ENCODE results near the gene ERC2.

The ERC2 gene

DNA sequence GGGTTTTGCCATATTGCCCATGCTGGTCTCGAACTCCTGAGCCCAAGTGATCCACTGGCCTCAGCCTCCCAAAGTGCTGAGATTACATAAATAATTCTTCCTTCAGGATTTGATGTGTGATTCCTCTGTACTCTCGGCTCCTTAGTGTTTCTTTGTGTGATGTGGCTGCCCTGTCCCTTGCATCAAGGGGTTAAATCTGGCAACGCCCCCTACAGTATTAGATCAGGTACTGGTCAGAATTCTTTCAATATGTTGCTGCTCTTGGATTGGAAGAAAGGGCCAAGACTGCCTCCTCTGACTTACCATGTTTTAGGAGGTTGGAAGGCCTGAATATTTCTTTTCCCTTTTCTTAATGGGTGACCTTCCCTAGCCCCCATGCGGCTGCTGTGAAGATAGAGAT lies 590.6 kb downstream of the ERC2 start:
- no peak overlapping the region for H3K4me3 ChIP-seq (ENCODE audit: low read length)
- H3K36me3 ChIP-seq (ENCODE audit: insufficient read depth, low read length): no peaks in the 10 kb centered on the region
- H3K4me1 ChIP-seq (ENCODE audit: insufficient read depth, low read length): no peaks in the 10 kb centered on the region
- H3K27me3 ChIP-seq (ENCODE audit: insufficient read depth, low read length): no peaks in the 10 kb centered on the region
- no peaks in the 10 kb centered on the region for H3K9me3 ChIP-seq (ENCODE audit: low read length)
- no peak overlapping the region for H2AFZ ChIP-seq (ENCODE audit: low read depth, low read length)

DNA sequence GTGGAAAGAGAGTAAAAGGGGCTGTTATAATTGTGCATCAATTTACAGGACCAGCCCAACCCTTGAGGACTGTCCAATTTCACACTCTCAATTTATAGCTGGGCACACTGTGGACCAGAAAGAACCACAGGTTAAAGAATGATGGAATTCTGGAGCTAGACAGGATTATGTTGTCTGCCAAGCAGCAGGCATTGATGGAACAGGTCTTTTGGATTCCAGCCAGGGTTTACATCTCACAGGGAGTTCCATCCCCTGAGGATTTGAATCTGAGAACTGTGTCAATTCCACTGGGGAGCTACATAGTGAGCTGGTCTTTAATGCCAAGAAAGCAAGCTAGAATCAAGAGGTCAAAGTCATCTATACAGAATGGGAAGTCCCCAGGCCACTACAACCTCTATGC lies 591.7 kb downstream of the ERC2 start:
- Histone ChIP-seq H3K4me3 (ENCODE audit: low read length) (no peak overlapping the region), H3K9me3 (ENCODE audit: low read length) (no peaks in the 10 kb centered on the region), H2AFZ (ENCODE audit: low read depth, low read length) (no peak overlapping the region), H3K4me1 (ENCODE audit: insufficient read depth, low read length) (no peaks in the 10 kb centered on the region), H3K36me3 (ENCODE audit: insufficient read depth, low read length) (no peaks in the 10 kb centered on the region), H3K27me3 (ENCODE audit: insufficient read depth, low read length) (no peaks in the 10 kb centered on the region)

DNA sequence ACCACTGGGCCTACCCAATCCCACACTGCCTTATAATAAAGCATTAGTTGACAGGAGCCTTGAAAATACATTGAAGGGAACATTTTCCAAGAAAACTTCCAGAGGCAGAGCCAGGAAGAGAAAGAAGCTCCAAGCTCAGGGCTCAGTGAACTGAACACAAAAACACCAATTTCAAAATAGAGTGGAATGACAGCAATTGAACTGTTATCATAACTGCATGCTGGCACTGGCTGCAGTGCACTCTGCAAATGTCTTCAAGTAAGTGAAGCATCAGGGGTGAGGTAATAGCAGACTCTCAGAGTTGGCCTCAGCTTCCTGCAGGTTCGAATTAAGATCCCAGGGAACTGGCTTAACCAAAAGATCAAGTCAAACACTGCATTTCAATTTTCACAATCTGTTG lies 593.2 kb downstream of the ERC2 start:
- no peaks in the 10 kb centered on the region for H3K27me3 ChIP-seq (ENCODE audit: insufficient read depth, low read length)
- no peaks in the 10 kb centered on the region for H3K36me3 ChIP-seq (ENCODE audit: insufficient read depth, low read length)
- H3K4me3 ChIP-seq (ENCODE audit: low read length): no peak overlapping the region
- no peaks in the 10 kb centered on the region for H3K9me3 ChIP-seq (ENCODE audit: low read length)
- peaks cover 6% of the 10 kb centered on the region for H3K4me1 ChIP-seq (ENCODE audit: insufficient read depth, low read length)
- no peak overlapping the region for H2AFZ ChIP-seq (ENCODE audit: low read depth, low read length)

DNA sequence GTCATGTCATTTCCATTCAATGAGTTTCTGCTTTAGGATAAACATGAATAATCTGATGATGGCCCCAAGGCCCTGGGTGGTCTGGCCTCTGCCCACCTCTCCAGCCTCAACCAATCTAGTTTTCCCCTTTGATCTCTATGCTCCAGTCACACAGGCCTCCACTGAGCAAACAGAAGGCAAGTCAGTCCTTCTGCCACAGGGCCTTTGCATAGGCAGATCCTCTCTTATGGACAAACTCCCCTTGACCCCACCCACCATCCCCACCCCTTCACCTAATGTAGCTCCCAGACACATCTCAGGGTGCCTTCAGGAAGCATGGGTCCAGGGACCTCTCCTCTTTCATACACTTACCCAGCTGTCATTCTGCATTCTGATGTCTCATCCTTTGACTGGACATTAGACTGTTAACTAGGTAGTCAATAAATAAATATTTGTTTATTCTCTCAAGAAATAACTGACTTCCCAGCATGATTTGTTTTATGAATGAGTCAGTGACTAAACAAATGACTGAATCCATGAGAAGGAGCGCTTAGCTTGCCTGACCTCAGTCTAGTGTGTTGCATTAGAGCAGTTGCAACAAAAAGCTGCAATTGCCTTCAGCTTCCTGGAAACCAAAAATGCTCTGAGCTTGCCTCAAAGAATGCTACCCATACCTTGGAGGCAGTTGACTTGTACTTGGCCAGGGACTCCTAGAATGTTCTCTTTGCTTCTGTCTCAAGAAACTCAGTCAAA lies 594.6 kb downstream of the ERC2 start:
- H3K27me3 ChIP-seq (ENCODE audit: insufficient read depth, low read length): no peaks in the 10 kb centered on the region
- H3K4me1 ChIP-seq (ENCODE audit: insufficient read depth, low read length): peaks cover 6% of the 10 kb centered on the region
- no peak overlapping the region for H2AFZ ChIP-seq (ENCODE audit: low read depth, low read length)
- H3K4me3 ChIP-seq (ENCODE audit: low read length): no peak overlapping the region
- no peaks in the 10 kb centered on the region for H3K36me3 ChIP-seq (ENCODE audit: insufficient read depth, low read length)
- H3K9me3 ChIP-seq (ENCODE audit: low read length): no peaks in the 10 kb centered on the region

DNA sequence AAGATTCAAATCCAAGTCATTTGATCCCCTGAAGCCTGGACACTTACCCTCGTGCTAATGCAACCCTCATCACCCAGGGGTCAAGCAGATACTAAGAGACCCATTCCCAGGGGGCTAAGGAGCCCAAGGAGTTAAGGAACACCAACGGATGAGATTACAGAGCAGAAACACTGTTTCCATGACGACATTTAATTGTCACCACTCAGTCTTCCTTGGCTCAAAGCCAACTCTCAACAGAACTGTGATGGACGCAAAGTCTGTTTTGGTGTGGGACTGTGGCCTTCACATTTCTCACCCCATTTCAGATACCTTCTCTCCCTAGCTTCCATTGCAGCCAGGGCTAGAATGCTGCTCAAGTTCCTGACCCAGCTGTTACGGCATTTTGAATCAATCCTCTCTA lies 597.7 kb downstream of the ERC2 start:
- H3K4me1 ChIP-seq (ENCODE audit: insufficient read depth, low read length): peaks cover 6% of the 10 kb centered on the region
- no peak overlapping the region for H2AFZ ChIP-seq (ENCODE audit: low read depth, low read length)
- no peak overlapping the region for H3K4me3 ChIP-seq (ENCODE audit: low read length)
- H3K36me3 ChIP-seq (ENCODE audit: insufficient read depth, low read length): no peaks in the 10 kb centered on the region
- no peaks in the 10 kb centered on the region for H3K9me3 ChIP-seq (ENCODE audit: low read length)
- H3K27me3 ChIP-seq (ENCODE audit: insufficient read depth, low read length): no peaks in the 10 kb centered on the region

DNA sequence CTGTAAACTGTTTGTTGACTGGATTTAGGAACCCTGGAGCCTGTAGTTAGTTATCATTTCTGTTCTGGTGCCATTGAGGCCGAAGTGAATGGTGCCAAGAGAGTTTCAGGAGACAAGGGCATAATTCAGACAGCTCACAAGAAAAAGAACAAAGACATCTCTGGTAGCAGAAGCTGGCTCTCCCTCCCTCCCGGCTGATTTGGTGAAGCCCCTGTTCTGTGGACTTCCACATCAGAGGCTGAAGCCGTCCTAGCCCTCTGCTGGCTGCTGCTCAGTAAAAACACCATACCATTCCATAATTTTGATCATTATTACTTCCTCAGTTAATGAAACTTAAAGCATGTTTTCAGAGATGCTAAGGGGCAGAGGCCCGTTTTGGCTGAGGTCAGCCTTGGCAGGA lies 599.9 kb downstream of the ERC2 start:
- no peak overlapping the region for H2AFZ ChIP-seq (ENCODE audit: low read depth, low read length)
- H3K4me3 ChIP-seq (ENCODE audit: low read length): no peak overlapping the region
- H3K36me3 ChIP-seq (ENCODE audit: insufficient read depth, low read length): no peaks in the 10 kb centered on the region
- no peaks in the 10 kb centered on the region for H3K9me3 ChIP-seq (ENCODE audit: low read length)
- H3K27me3 ChIP-seq (ENCODE audit: insufficient read depth, low read length): no peaks in the 10 kb centered on the region
- peaks cover 6% of the 10 kb centered on the region for H3K4me1 ChIP-seq (ENCODE audit: insufficient read depth, low read length)

DNA sequence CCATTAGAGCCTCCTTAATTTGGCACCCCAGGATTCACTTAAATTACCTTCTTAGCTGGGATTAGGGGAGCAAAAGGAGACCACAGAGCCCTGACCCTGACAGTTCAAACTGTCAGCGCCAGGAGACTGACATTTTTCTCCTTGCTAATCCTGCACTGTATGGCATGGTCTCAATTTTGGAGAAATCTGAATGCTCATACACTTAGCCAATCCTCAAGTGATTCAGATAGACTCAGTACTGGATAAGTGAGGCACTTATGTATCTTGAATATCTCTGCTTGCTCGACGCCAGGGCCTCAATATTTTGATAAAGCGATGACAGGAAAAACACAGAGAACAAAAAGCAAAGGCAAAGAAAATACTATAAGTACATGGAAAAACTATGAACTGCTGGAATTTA lies 605.2 kb downstream of the ERC2 start:
- Histone ChIP-seq H3K4me1 (ENCODE audit: insufficient read depth, low read length) (peaks cover 9% of the 10 kb centered on the region), H2AFZ (ENCODE audit: low read depth, low read length) (no peak overlapping the region), H3K4me3 (ENCODE audit: low read length) (no peak overlapping the region), H3K9me3 (ENCODE audit: low read length) (no peaks in the 10 kb centered on the region), H3K36me3 (ENCODE audit: insufficient read depth, low read length) (no peaks in the 10 kb centered on the region), H3K27me3 (ENCODE audit: insufficient read depth, low read length) (no peaks in the 10 kb centered on the region)

DNA sequence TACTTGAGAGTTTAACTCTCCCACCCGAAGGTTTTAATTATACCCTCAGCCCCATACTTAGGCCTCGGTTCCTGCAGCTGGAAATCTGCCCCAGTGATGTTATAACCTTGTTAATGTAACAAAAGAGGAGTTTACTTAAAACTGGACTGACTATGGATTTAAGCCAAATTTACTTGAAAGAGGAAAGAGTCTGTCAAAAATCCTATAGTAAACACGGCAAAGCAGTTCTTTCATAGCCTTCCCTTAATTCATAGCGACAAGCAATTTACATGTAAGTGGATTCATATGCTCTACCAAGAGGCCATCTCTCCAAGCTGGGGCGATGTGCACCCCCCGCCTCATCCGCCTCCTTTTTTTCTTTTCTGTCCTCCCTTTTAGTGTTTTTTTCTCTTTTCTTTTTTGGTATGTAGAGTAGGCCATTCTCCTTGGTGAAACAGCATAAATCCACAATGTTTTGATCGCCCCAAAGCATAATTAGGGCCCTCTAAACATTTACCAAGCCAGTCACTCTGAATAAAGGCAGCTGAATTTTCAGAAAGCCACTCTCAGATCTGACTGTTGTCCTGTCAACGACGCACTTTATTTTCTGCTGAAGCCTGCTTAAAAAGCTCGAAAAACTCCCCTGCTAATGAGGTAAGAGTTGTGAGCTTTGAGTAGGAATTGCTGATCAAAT lies 608.1 kb downstream of the ERC2 start:
- Histone ChIP-seq H3K4me1 (ENCODE audit: insufficient read depth, low read length) (peaks cover 17% of the 10 kb centered on the region), H3K27me3 (ENCODE audit: insufficient read depth, low read length) (no peaks in the 10 kb centered on the region), H3K36me3 (ENCODE audit: insufficient read depth, low read length) (no peaks in the 10 kb centered on the region), H3K4me3 (ENCODE audit: low read length) (no peak overlapping the region), H3K9me3 (ENCODE audit: low read length) (no peaks in the 10 kb centered on the region), H2AFZ (ENCODE audit: low read depth, low read length) (no peak overlapping the region)

DNA sequence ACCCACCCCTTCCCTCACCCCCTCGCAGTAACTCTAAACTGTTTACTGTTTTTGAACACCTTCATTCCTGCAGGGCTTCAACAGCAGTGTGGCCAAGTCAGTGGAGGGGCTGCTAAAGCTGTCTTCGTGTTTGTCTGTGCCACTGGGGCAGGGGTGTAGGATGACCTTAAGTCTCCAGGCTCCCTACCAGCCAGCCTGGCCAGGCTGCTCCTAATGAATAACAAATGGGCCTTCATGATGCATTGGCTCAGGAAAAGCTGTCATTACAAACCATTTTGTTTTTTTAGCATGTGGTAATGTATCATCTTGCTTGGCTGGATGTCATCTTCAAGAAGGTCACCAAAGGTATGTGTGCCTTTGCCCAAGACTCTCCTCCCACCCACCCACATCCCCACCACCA lies 609.0 kb downstream of the ERC2 start:
- H3K4me1 ChIP-seq (ENCODE audit: insufficient read depth, low read length): peaks cover 26% of the 10 kb centered on the region

DNA sequence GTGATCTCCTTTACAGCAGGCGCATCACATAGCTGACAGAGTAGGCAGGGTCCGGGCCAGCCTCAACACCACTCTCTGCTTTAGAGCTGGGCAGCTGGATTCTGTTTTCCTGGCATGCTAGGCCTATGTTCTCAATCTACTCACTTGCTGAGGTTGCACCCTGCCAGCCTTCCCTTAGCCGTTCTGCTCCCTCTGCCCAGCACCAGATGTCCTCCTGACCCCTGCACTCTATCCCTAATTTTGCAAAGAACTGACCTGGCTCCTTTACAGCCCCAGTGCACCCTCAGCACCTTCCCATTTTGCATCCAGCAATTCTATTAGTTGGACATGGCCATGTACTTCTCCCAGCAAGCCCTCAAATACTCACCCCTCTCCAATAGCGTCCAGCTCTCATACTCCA lies 609.5 kb downstream of the ERC2 start:
- no peaks in the 10 kb centered on the region for H3K27me3 ChIP-seq (ENCODE audit: insufficient read depth, low read length)
- no peak overlapping the region for H2AFZ ChIP-seq (ENCODE audit: low read depth, low read length)
- H3K4me3 ChIP-seq (ENCODE audit: low read length): no peak overlapping the region
- peaks cover 31% of the 10 kb centered on the region for H3K4me1 ChIP-seq (ENCODE audit: insufficient read depth, low read length)
- H3K9me3 ChIP-seq (ENCODE audit: low read length): no peaks in the 10 kb centered on the region
- no peaks in the 10 kb centered on the region for H3K36me3 ChIP-seq (ENCODE audit: insufficient read depth, low read length)

More for the DNA sequence above, 609.0 kb downstream of the ERC2 start:
- H3K27me3 ChIP-seq (ENCODE audit: insufficient read depth, low read length): no peaks in the 10 kb centered on the region
- no peak overlapping the region for H3K4me3 ChIP-seq (ENCODE audit: low read length)
- H2AFZ ChIP-seq (ENCODE audit: low read depth, low read length): no peak overlapping the region
- no peaks in the 10 kb centered on the region for H3K9me3 ChIP-seq (ENCODE audit: low read length)
- H3K36me3 ChIP-seq (ENCODE audit: insufficient read depth, low read length): no peaks in the 10 kb centered on the region

DNA sequence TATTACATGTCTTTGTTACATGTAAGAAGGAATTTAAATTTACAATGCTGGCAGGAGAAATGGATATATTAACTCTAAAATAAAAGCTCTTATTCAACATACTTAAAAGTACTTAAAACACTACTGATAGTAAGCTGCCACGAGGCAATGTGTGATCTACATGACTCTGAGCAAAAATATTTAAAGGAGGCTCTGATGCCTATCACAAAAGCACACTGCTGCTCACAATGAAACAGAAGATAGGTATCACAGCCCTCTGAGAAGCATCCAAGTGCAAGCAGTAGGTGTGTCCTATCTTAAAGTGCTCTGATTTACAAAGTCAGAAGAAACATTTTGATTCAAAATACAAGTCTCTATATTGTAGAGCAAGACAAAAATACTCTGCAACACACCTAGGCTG lies 610.0 kb downstream of the ERC2 start:
- Histone ChIP-seq H3K4me1 (ENCODE audit: insufficient read depth, low read length) (peaks cover 35% of the 10 kb centered on the region), H3K27me3 (ENCODE audit: insufficient read depth, low read length) (no peaks in the 10 kb centered on the region), H3K36me3 (ENCODE audit: insufficient read depth, low read length) (no peaks in the 10 kb centered on the region), H3K4me3 (ENCODE audit: low read length) (no peak overlapping the region), H2AFZ (ENCODE audit: low read depth, low read length) (no peak overlapping the region), H3K9me3 (ENCODE audit: low read length) (no peaks in the 10 kb centered on the region)

DNA sequence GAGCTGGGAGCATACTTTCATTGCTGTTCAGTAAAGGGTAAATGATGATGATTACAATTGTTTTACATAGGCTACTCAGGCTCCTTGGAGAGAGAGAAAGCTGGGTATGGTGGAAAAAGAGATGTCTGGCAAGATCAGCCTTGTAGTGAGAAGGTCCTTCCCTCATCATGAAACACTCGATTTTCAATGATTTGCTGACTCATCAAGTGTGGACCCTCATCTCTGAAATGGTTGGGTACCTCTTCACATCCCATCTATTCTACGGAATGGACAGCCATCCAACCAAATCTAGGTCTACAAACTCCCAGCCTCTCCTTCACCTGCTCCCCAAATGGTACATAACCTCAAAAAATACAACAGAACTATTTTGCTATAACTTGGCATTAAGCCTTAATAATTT lies 610.6 kb downstream of the ERC2 start:
- Histone ChIP-seq H3K4me3 (ENCODE audit: low read length) (no peak overlapping the region), H3K27me3 (ENCODE audit: insufficient read depth, low read length) (no peaks in the 10 kb centered on the region), H2AFZ (ENCODE audit: low read depth, low read length) (no peak overlapping the region), H3K9me3 (ENCODE audit: low read length) (no peaks in the 10 kb centered on the region), H3K36me3 (ENCODE audit: insufficient read depth, low read length) (no peaks in the 10 kb centered on the region), H3K4me1 (ENCODE audit: insufficient read depth, low read length) (peaks cover 36% of the 10 kb centered on the region)

DNA sequence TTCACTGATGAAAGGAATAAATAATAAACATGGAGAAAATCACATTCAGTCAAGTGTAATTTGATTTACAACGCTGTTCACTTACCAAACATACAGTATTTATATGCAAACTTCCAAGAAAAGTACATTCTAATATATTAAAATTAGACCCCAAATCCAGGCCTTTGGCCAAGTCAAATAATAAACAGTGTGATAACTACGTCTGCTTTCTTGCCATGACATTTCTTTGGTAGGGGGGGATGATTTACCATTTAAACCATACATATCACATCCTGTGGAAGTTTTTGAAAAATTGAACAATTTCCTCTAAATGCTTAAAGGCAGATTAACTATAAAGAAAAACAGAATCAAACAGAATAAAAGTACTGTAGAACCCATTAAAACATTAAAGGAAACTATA lies 613.0 kb downstream of the ERC2 start:
- Histone ChIP-seq H2AFZ (ENCODE audit: low read depth, low read length) (no peak overlapping the region), H3K4me1 (ENCODE audit: insufficient read depth, low read length) (peaks cover 35% of the 10 kb centered on the region), H3K9me3 (ENCODE audit: low read length) (no peaks in the 10 kb centered on the region), H3K27me3 (ENCODE audit: insufficient read depth, low read length) (no peaks in the 10 kb centered on the region), H3K36me3 (ENCODE audit: insufficient read depth, low read length) (no peaks in the 10 kb centered on the region), H3K4me3 (ENCODE audit: low read length) (no peak overlapping the region)

DNA sequence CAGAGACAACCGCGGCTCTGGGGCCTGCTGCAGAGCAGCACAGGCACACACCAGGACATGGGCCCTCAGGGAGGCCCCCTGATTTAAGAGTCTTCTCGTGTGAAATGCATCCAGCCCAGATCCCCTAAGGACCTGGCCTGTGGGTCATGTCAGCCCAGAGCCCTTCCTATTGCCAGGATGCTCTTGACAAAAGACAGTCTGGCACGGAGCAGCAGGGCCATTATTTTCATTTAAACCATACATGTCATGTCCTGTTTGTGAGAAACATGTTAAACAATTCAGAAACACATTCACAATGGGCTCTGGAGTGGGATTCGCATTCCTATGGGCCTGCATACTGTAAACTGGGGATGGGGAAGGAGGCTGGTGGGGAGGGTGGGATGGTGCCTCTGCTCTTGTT lies 613.8 kb downstream of the ERC2 start:
- Histone ChIP-seq H3K4me3 (ENCODE audit: low read length) (no peak overlapping the region), H3K36me3 (ENCODE audit: insufficient read depth, low read length) (no peaks in the 10 kb centered on the region), H3K9me3 (ENCODE audit: low read length) (no peaks in the 10 kb centered on the region), H2AFZ (ENCODE audit: low read depth, low read length) (no peak overlapping the region), H3K4me1 (ENCODE audit: insufficient read depth, low read length) (peaks cover 27% of the 10 kb centered on the region), H3K27me3 (ENCODE audit: insufficient read depth, low read length) (no peaks in the 10 kb centered on the region)
